Measurements from ENCODE around the gene LSM12.

DNA sequence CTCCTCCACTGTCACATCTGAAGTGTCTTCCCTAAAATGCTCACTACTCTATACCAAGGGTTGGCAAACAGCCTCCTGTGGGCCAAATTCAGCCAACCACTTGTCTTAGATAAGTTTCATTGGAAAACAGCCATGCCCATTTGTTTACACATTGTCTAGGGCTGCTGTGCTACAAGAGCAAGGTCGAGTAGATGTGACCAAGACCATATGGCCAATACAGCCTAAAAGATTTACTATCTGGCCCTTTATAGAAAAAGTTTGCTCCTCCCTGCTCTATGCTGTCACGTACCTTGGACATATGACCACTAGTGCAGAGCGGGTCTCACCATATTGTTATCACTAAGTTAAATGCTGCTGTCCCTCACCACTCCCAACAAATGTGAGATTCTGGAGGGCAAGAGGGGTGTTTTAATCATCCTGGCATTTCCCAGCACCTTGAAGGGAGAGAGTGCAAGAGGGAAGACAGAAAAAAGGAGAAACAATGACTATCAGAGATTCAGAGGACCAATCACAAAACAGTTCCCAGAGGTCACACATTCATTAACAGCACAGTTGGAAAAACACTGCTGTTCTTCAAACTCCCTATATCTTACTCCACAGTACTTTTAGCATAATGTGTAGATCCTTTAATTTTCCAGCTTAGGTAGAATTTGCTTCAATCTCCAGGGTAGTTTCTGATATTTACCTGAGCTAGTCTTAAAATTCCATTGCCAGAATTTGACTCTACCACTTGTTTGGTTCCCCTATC, 13.2 kb downstream of the LSM12 start:
- TF ChIP-seq POLR2A (IDR thresholded peaks at IDR 0.05): no peak
- TF ChIP-seq, protein P1, sequence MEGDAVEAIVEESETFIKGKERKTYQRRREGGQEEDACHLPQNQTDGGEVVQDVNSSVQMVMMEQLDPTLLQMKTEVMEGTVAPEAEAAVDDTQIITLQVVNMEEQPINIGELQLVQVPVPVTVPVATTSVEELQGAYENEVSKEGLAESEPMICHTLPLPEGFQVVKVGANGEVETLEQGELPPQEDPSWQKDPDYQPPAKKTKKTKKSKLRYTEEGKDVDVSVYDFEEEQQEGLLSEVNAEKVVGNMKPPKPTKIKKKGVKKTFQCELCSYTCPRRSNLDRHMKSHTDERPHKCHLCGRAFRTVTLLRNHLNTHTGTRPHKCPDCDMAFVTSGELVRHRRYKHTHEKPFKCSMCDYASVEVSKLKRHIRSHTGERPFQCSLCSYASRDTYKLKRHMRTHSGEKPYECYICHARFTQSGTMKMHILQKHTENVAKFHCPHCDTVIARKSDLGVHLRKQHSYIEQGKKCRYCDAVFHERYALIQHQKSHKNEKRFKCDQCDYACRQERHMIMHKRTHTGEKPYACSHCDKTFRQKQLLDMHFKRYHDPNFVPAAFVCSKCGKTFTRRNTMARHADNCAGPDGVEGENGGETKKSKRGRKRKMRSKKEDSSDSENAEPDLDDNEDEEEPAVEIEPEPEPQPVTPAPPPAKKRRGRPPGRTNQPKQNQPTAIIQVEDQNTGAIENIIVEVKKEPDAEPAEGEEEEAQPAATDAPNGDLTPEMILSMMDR (IDR thresholded peaks at IDR 0.05): no peak
